Skeletal muscle cell (primary cell): ENCODE measurements around the gene NRL.
"Not testable (repeated sequence)": the region's sequence is repeated elsewhere in the genome, so short reads cannot be mapped to it uniquely, and the experiment has no call there.

ENCODE experiments used
- DNase-seq: peaks from one replicate; pipeline ENCODE4 v3.0.0-alpha.2; 2010; ENCODE audit warnings: low read depth
- H3K4me3 ChIP-seq: 2 replicates; pipeline ENCODE4 v1.5.1; 2011; ENCODE audit warnings: low read depth, mild to moderate bottlenecking, control low read depth, low read length, moderate library complexity

NRL gene

DNA sequence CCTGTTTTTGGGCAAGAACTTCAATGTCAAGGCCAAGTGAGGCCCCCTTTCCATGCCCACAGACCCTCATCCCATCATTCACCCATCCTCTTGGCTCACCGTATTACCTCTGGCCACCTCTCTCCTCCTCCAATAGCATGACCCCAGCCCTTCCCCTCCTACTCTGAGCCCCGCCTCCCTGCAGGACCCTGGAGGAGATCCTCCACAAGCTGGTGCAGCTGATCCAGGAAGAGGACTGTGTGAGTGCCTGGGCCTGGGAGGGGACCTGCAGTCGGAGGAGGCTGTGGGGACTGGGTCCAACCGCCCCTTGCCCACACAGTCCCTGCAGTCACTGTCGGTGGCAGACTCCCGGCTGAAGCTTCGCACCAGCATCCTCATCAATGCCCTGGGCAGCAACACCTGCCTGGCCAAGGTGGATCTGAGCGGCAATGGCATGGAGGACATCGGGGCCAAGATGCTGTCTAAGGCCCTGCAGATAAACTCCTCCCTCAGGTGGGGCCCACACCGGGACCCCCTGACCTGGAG lies 55.7 kb downstream of the NRL start:
- no peak for DNase-seq
- H3K4me3 ChIP-seq, result no peak overlapping the region

GRCh38 chr14:24058260-24058950 lies 56.3 kb downstream of the NRL start:
- no peak for DNase-seq
- H3K4me3 ChIP-seq, result no peak overlapping the region

GRCh38 chr14:24057867-24058259 lies 56.9 kb downstream of the NRL start:
- DNase-seq, result no peak
- H3K4me3 ChIP-seq, result no peak overlapping the region

- no peak for DNase-seq
Measured at GRCh38 chr14:24057271-24057670, 57.5 kb downstream of the NRL start.

DNA sequence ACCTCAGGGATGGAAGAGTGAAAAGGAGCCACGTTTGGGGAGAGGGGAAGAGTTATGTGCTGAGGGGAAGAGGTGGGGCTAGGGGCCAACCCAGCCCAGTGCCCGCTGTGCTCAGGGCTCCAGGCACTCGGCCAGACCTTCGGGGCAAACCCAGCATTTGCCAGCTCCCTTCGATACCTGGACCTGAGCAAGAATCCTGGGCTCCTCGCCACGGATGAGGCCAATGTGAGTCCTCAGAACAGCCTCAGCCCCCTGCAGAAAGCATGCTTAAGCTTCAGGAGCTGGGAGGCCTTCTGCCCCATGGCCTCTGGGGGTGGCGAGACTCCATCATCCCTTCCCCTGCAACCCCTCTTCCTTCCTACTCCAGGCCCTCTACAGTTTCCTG lies 58.0 kb downstream of the NRL start:
- no peak for DNase-seq

More at GRCh38 chr14:24057271-24057670, 57.5 kb downstream of the NRL start:
- H3K4me3 ChIP-seq, result no peak overlapping the region

GRCh38 chr14:24055971-24056799 lies 58.6 kb downstream of the NRL start:
- DNase-seq, result no peak
- no peak overlapping the region for H3K4me3 ChIP-seq

More for the DNA sequence above, 58.0 kb downstream of the NRL start:
- H3K4me3 ChIP-seq, result no peak overlapping the region

GRCh38 chr14:24054646-24055045 lies 60.1 kb downstream of the NRL start:
- H3K4me3 ChIP-seq, result no peak overlapping the region
- no peak for DNase-seq

DNA sequence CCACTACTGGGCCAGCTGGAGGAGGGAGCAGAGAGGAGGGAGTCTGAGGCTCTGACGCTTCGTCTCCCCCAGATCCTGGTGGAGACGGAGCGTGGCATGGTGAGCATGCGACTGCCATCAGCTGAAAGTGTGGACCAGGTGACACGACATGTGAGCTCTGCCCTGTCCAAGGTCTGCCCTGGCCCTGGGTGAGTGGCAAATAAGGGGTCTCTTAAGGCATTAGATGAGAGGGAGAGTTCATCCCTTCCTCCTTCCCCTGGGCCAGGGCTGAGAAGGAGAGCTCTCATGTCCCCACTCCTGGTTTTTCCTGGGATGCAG lies 60.5 kb downstream of the NRL start:
- DNase-seq, result no peak
- no peak overlapping the region for H3K4me3 ChIP-seq

DNA sequence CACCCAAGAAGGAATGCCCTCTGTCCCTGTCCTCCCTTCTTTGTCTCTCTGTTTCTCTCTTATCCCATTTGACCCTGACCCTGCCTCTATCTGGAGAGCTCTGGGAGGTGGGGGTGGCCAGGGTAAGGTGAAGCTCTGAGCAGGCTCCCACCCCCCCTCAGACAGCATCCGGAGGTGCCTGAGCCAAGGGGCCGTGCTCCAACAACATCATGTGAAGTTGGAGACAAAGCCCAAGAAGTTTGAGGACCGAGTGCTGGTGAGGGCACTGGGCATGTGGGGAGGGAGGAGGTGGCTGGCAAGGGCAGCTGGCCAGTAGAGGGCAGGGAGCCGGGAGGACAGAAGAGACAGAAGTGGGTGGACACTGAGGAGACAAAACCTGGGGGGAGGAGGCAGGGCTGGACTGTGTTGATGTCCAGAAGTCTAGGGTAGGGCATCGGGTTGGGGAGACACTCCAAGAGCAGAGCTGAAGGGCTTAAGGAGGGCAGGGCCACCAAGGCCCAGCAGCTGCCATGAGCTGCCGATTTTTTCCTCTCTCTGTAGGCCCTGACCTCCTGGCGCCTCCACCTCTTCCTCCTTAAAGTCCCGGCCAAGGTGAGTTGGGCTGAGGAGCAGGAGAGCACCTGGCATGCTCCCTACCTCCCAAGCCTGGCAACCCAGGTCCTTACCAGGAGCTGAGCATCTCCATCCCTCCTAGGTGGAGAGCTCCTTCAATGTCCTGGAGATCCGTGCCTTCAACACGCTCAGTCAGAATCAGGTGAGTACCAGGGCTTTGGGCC lies 61.0 kb downstream of the NRL start:
- DNase-seq, result no peak
- no peak overlapping the region for H3K4me3 ChIP-seq

- DNase-seq, result no peak
Measured at GRCh38 chr14:24052656-24053547, 61.8 kb downstream of the NRL start.

DNA sequence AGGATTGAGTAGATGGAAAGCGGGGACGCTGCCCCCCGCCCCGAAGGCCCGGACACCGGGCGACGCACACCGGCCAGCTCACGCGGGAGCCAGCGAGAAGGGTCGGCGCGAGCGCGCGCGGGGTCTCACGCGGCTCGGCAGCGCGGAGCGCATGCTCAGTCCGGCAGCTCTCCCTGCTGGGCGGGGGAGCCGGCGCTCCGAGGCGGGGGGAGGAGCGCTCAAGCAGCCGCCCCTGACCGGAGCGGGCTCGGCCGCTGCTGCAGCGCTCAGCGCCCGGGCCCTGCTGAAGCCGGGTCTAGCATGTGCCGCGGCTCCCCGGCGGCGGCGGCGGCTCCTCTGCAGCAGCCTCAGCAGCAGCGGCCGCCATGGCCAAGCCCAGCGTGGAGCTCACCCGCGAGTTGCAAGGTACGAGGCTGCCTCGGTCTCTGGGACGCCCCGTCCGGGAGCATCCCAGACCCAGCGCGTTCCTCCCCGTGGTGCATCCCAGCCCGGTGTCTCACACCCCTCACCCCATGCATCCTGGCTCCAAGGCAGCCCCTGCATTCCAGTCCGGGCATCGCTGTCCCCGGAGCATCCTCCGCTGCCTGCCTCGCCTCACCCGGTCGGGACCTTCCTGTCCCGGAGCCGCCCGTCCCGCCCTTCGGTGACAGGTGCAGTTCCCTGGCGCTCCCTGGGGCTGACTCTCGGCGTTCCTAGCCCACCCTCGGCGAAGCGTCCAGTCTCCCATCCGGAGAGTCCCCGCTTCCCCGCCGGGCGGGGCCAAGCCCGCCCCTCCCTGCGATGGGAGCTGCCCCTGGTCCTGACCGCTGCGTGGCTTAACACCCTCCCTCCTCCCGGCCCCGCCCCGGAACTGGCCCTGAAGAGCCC lies 62.7 kb downstream of the NRL start, which contains the start of gene CARMIL3:
Gene CARMIL3, plus strand, starts transcription at position 221 of the 867 bp plus-strand sequence. Its CDS starts 145 bp downstream, at position 366.
- no peak for DNase-seq
- peak within 1 kb of the TSS; percentile 54 for H3K4me3 ChIP-seq

More at GRCh38 chr14:24052656-24053547, 61.8 kb downstream of the NRL start:
- H3K4me3 ChIP-seq, result peak overlapping the region; percentile 54

DNA sequence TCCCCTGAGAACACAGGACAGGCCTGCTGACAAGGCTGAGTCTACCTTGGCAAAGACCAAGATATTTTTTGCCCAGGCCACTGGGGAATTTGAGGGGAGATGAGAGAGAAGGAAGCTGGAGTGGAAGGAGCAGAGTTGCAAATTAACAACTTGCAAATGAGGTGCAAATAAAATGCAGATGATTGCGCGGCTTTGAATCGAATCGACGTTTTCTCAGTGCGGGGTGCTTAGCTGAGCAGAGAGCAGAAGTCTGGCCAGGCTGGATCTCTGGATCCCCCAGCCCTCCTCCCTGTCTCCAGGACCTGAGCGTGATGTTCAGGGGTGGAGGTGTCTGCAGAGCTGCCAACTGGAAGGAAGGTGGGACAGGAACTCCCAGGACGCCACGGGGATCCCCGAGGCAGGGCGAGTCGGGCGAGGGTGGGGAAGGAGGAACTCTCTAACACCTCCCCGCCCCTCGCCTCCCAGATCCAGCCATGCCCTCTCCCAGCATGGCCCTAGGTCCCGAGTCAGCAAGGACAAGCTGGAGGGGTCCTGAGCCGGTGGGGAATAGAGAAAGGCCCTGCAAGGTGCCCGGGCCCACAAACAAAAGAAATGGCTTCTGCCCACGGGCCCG lies 63.5 kb downstream of the NRL start:
- H3K4me3 ChIP-seq, result peak overlapping the region; percentile 54
- no peak for DNase-seq

DNA sequence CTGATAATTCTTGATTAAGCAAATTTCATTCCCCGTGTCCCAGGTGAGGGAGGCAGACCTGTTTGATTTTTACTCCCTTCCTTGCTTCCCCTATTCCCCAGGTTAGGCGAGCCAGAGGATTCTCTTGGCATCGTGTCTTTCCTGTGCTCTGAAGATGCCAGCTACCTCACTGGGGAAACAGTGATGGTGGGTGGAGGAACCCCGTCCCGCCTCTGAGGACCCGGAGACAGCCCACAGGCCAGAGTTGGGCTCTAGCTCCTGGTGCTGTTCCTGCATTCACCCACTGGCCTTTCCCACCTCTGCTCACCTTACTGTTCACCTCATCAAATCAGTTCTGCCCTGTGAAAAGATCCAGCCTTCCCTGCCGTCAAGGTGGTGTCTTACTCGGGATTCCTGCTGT lies 64.0 kb downstream of the NRL start:
- not testable (repeated sequence) for DNase-seq, H3K4me3 ChIP-seq

DNA sequence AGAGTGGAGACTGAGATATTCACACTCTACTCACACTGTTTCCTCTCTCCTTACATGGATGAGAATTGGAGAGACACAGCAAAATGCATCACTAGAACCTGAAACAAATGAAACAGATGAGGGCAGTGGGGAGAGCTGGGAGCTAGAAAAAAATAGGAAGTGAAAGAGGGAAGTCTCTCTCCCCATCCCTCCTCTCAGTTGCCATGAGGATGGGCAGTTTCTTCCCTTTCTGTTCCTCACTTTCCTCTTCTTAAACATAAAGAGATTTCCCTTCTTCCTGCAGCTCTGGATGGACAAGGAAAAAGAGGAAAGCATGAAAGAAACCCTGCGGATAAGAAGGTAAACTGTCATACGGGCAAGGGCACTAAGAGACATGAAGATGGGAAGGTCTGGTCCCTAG lies 65.7 kb downstream of the NRL start:
- H3K4me3 ChIP-seq, DNase-seq: not testable (repeated sequence)

GRCh38 chr14:24042746-24043145 lies 72.0 kb downstream of the NRL start:
- no peak for DNase-seq
- H3K4me3 ChIP-seq, result no peak overlapping the region

DNA sequence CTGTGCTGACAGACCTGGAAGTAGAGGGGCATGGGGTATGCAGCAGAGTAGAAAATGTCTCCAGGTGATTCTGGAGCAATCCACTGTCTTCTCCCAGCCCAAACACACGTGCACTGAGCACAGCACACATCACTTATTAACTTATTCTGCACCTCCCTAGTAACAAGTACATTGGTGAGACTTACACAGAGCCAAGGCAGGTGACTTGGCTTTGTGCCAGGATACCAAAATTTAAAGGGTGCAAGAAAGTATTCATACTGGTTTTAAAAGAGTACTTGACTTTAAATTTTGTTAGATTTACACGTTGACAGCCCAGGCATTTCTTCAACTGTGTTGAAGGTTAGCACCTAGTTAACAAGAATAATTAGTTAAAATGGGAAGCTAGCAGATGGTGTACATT lies 74.1 kb downstream of the NRL start:
- no peak overlapping the region for H3K4me3 ChIP-seq
- DNase-seq, result no peak

DNA sequence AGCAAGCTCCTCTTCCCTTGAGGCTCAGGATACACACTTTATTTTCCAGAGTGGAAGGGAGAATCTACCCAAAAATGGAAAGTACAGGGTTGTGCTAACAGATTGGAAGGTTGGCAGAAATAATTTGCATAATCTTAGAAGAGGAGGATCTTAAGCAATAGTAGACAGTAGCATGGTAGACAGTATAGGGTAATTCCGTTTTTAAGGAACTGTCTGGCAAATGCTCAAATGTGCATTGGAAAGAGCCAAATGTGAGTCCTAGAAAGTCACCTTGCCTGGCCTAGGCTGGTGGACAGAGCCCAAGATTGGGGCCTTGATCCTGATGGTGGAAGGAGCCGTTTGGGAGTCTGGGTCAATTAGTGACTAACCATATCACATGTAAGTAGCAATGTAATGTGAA lies 76.1 kb downstream of the NRL start:
- DNase-seq, result no peak
- no peak overlapping the region for H3K4me3 ChIP-seq

DNA sequence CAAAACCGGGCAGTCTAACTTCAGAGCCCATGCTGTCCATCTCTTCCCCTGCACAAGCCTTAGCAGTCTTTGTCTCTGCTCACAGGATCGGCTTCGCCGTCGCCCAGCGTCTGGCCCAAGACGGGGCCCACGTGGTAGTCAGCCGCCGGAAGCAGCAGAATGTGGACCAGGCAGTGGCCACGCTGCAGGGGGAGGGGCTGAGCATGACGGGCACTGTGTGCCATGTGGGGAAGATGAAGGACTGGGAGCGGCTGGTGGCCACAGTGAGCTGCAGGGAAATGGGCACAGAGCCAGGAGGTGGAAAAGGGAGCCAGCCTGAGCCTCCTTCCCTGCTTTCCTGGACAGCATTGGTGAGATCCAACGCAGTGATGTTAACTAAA lies 77.1 kb downstream of the NRL start:
- no peak for DNase-seq
- no peak overlapping the region for H3K4me3 ChIP-seq
